ENCODE results near the gene CALD1. TPM values are rescaled to one million over a fixed set of nuclear protein-coding genes. Genes with fewer than 3 reads are reported as not detected.

CALD1 gene
- total RNA-seq, 1 experiment from 2014 or later, result 107 TPM

DNA sequence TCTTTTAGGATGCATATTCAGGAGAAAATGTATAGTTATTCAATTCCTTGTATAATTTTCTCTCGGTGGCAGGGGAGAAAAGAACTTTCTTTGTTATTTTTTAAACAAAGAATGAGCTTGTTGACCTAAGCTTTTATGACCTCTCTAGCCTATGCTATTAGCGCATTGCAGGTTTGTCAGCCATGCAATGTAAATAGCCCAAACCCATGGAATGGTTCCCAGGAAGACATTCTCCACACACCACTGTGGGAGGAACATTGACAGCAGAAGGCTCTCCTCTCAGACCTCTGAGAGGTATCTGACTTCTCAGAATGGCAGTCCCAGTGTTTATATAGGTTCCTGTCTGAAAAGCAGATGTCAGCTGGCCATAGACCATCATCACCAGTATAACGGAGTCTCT, 187.3 kb downstream of the CALD1 start:
- H3K56ac ChIP-seq (ENCODE audit: insufficient read length, low read depth, low read length), result no peak overlapping the region
- no peak overlapping the region for H4K5ac ChIP-seq (ENCODE audit: insufficient read length, low read depth, low read length)

More for the DNA sequence above, 187.3 kb downstream of the CALD1 start:
- Histone ChIP-seq H3K9ac (ENCODE audit: extremely low read depth, insufficient read length, low read length) (no peak overlapping the region), H2AK5ac (ENCODE audit: insufficient read length, low read length) (no peak overlapping the region), H3K27ac (ENCODE audit: insufficient read length, low read depth, low read length) (no peak overlapping the region), H3K4me2 (ENCODE audit: insufficient read depth, insufficient read length, low read length) (no peak overlapping the region), H3T11ph (ENCODE audit: low read length) (no peak overlapping the region), H3K4ac (ENCODE audit: low read depth, low read length) (no peak overlapping the region), H3K9me3 (ENCODE audit: control insufficient read depth, low read depth, low read length) (no peaks in the 10 kb centered on the region), H2BK5ac (ENCODE audit: insufficient read length, low read length) (no peak overlapping the region), H3K14ac (ENCODE audit: insufficient read depth, low read length) (no peak overlapping the region), H2AFZ (ENCODE audit: low read length) (no peak overlapping the region), H3K23ac (ENCODE audit: insufficient read length, low read depth, low read length) (no peak overlapping the region), H2BK120ac (ENCODE audit: low read depth, low read length, poor library complexity, severe bottlenecking) (no peak overlapping the region), H4K20me1 (ENCODE audit: control insufficient read depth, insufficient read depth, insufficient read length) (no peaks in the 10 kb centered on the region), H3K23me2 (ENCODE audit: insufficient read length, low read depth, low read length, poor library complexity, severe bottlenecking) (no peaks in the 10 kb centered on the region), H2BK20ac (ENCODE audit: low read depth, low read length, poor library complexity, severe bottlenecking) (no peak overlapping the region), H3K79me1 (ENCODE audit: insufficient read depth, low read depth, low read length, poor library complexity, severe bottlenecking) (no peaks in the 10 kb centered on the region), H4K8ac (replicated peaks; ENCODE audit: insufficient read length, low read depth, low read length) (no peak overlapping the region), H3K27me3 (ENCODE audit: insufficient read depth, low read length) (no peaks in the 10 kb centered on the region), H3K79me2 (ENCODE audit: insufficient read depth, low read length) (no peaks in the 10 kb centered on the region), H4K91ac (ENCODE audit: insufficient read length, low read depth, low read length) (no peak overlapping the region), H3K18ac (ENCODE audit: insufficient read length, low read depth, low read length) (no peak overlapping the region), H2BK12ac (ENCODE audit: insufficient read length, low read depth, low read length) (no peak overlapping the region), H3K4me1 (ENCODE audit: insufficient read depth, low read length) (no peaks in the 10 kb centered on the region), H2BK15ac (ENCODE audit: low read depth, low read length) (no peak overlapping the region)
- Mint-ChIP-seq H3K27me3 (ENCODE audit: low read depth) (no peaks in the 10 kb centered on the region), H3K4me1 (no peaks in the 10 kb centered on the region), H3K9me3 (no peaks in the 10 kb centered on the region), H3K36me3 (ENCODE audit: insufficient read depth in 1 of 3, low read depth in 3 of 3) (peaks cover 3 to 45% (median 8%) of the 10 kb centered on the region in 3 experiments; a peak in 6 of 7 replicates), H3K27ac (no peak overlapping the region), H3K4me3 (no peak overlapping the region)
- no CpG with 5 or more reads among the region's 3 CpGs for WGBS (ENCODE audit: extremely low coverage, insufficient read length, low lambda C conversion rate)
- DNase-seq, result no peak
- TF ChIP-seq CTCF (conservative IDR thresholded peaks at IDR 0.05), result no peak

Data from H9 (cell line).